DLD1 (cell line): Measurements from ENCODE around the gene ZBTB47.

ENCODE experiments used
- in situ Hi-C: cut with HindIII; loops from 2 replicates; pipeline ENCODE4 v1.10.0; 2017; ENCODE audit warnings: low sequenced_read_pairs

Gene ZBTB47

GRCh38 chr3:42708611-42709151, 55.2 kb downstream of the ZBTB47 start:
- in situ Hi-C loops: no loop called here

GRCh38 chr3:42709621-42710020, 56.1 kb downstream of the ZBTB47 start:
- in situ Hi-C loops: loop anchor here (5.0 kb wide), 1 partner anchor 48 kb away; no protein-coding TSS in a partner anchor

GRCh38 chr3:42710323-42711021, 57.0 kb downstream of the ZBTB47 start:
- in situ Hi-C loops: loop anchor here (5.0 kb wide), 1 partner anchor 47 kb away; no protein-coding TSS in a partner anchor

- in situ Hi-C loops: loop anchor here (5.0 kb wide), 1 partner anchor 46 kb away; no protein-coding TSS in a partner anchor
Measured at GRCh38 chr3:42711491-42712343, 58.2 kb downstream of the ZBTB47 start.

DNA sequence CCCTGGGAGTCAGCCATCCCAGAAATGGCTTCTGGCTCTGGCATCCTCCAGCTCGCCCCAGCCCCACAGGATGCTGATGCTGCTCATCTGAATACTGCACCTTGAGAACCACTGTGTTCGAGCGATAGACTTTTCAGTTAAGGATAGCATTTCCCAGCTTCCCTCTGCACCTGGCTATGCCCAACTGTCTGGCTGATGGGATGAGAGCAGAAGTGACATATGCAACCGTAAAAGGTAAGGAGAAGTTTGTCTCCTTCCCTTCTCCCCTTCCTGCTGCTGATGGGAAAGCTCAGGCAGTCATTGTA, 58.8 kb downstream of the ZBTB47 start:
- in situ Hi-C loops: loop anchor here (5.0 kb wide), 1 partner anchor 45 kb away; no protein-coding TSS in a partner anchor

- in situ Hi-C loops: loop anchor here (5.0 kb wide), 1 partner anchor 44 kb away; no protein-coding TSS in a partner anchor
Measured at GRCh38 chr3:42712688-42713372, 59.3 kb downstream of the ZBTB47 start.

GRCh38 chr3:42713747-42714146, 60.2 kb downstream of the ZBTB47 start:
- in situ Hi-C loops: loop anchor here (5.0 kb wide), 1 partner anchor 44 kb away; no protein-coding TSS in a partner anchor

- in situ Hi-C loops: loop anchor here (5.0 kb wide), 1 partner anchor 43 kb away; no protein-coding TSS in a partner anchor
Measured at GRCh38 chr3:42714171-42714852, 60.8 kb downstream of the ZBTB47 start.
